Karpas-422 (cell line): ENCODE data around the gene UBASH3B. TPM values are rescaled to one million over a fixed set of nuclear protein-coding genes. Genes with fewer than 3 reads are reported as not detected.

Experiments used
- DNase-seq: peaks from one replicate; pipeline ENCODE4 v3.0.0-alpha.2; 2015
- H2AFZ ChIP-seq: fragments of 200-600 bp; sonication (generic); 2 replicates; pipeline ENCODE4 v1.6.1; 2014; ENCODE audit warnings: antibody characterized with exemption, low read length, mixed read lengths
- H3K27ac ChIP-seq: fragments of 200-600 bp; sonication (generic); 2 replicates; pipeline ENCODE4 v1.5.1; 2014; ENCODE audit warnings: mild to moderate bottlenecking, low read length, moderate library complexity
- H3K27me3 ChIP-seq: fragments of 200-600 bp; sonication (generic); 2 replicates; pipeline ENCODE4 v1.6.1; 2014; ENCODE audit warnings: low read length, mixed read lengths
- H3K36me3 ChIP-seq: fragments of 200-600 bp; sonication (generic); 2 replicates; pipeline ENCODE4 v1.6.1; 2014; ENCODE audit warnings: low read length, mixed read lengths; ENCODE audit not compliant: insufficient read depth
- H3K4me1 ChIP-seq: fragments of 200-600 bp; sonication (generic); 2 replicates; pipeline ENCODE4 v1.6.1; 2014; ENCODE audit warnings: mild to moderate bottlenecking, low read length, mixed read lengths
- H3K4me2 ChIP-seq: fragments of 200-600 bp; sonication (generic); 2 replicates; pipeline ENCODE4 v1.6.1; 2014; ENCODE audit warnings: low read length, low read depth, mild to moderate bottlenecking; ENCODE audit not compliant: poor library complexity, severe bottlenecking
- H3K4me3 ChIP-seq: fragments of 200-600 bp; sonication (generic); 2 replicates; pipeline ENCODE4 v1.5.1; 2014; ENCODE audit warnings: mild to moderate bottlenecking, antibody characterized with exemption, low read length, mixed read lengths
- H3K79me2 ChIP-seq: fragments of 200-600 bp; sonication (generic); 2 replicates; pipeline ENCODE4 v1.6.1; 2014; ENCODE audit warnings: mild to moderate bottlenecking, low read length, mixed read lengths
- H3K9ac ChIP-seq: fragments of 200-600 bp; sonication (generic); 2 replicates; pipeline ENCODE4 v1.6.0; 2014; ENCODE audit warnings: low read length
- H3K9me2 ChIP-seq: fragments of 200-600 bp; sonication (generic), shearing (Covaris generic); replicated peaks from 2 replicates; pipeline ENCODE4 v1.6.0; 2014; ENCODE audit warnings: mild to moderate bottlenecking, low read length, moderate library complexity; ENCODE audit not compliant: insufficient read depth
- H3K9me3 ChIP-seq: fragments of 300-700, 200-600 bp; sonication (generic); 2 replicates; pipeline ENCODE4 v1.6.1; 2014; ENCODE audit warnings: low read length, mixed read lengths
- H4K20me1 ChIP-seq: fragments of 200-600 bp; sonication (generic); 2 replicates; pipeline ENCODE4 v1.6.1; 2014; ENCODE audit warnings: mild to moderate bottlenecking, antibody characterized with exemption, low read length, low read depth; ENCODE audit not compliant: insufficient read depth
- total RNA-seq: library from RNA; depleted of rRNA; stranded (reverse); fragments of >200 nt; shearing (Covaris generic); gene quantifications from 2 replicates; pipeline ENCODE4 v1.2.3, GENCODE V29; 2014; ENCODE audit warnings: low replicate concordance

The UBASH3B gene
- total RNA-seq, 1 experiment from 2014 or later: 9.0 TPM

DNA sequence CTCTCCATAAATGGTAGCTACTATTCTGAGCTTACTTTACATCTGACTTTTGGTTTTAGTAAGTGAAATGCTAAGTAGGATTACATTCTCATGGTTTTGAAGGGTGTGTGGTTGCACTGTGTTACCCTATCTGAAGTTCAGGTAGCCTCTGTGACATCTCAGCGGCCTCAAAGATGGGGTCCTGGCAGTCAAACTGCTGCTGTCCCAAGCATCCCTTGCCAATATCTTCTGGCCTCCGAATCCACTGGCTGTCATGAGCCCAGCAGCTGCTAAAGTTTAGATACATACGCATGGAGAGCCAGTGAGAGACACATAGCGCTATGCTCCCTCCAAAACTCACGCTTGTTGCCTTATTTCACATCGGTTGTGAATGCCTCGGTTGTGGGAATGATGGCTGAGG, 34.9 kb downstream of the UBASH3B start:
- Histone ChIP-seq H3K9me3 (no peaks in the 10 kb centered on the region), H3K36me3 (no peaks in the 10 kb centered on the region), H2AFZ (no peak overlapping the region), H3K79me2 (no peaks in the 10 kb centered on the region), H3K27me3 (no peaks in the 10 kb centered on the region), H3K9ac (no peak overlapping the region), H4K20me1 (no peaks in the 10 kb centered on the region), H3K4me3 (no peak overlapping the region), H3K4me2 (peak overlapping the region; percentile 45), H3K27ac (peak overlapping the region; percentile 66), H3K4me1 (peaks cover 34% of the 10 kb centered on the region), H3K9me2 (no peaks in the 10 kb centered on the region)
- DNase-seq: no peak

- DNase-seq: no peak
- Histone ChIP-seq H3K4me2 (peak overlapping the region; percentile 45), H3K27me3 (no peaks in the 10 kb centered on the region), H3K9me2 (no peaks in the 10 kb centered on the region), H3K9me3 (no peaks in the 10 kb centered on the region), H3K27ac (peak overlapping the region; percentile 66), H2AFZ (no peak overlapping the region; the same call in 1 of the 2 replicates), H3K9ac (peak overlapping the region; percentile 52), H3K4me3 (no peak overlapping the region), H3K79me2 (no peaks in the 10 kb centered on the region), H3K36me3 (no peaks in the 10 kb centered on the region), H3K4me1 (peaks cover 34% of the 10 kb centered on the region), H4K20me1 (no peaks in the 10 kb centered on the region)
These were observed 35.5 kb downstream of the UBASH3B start for GRCh38 chr11:122690801-122691548.

DNA sequence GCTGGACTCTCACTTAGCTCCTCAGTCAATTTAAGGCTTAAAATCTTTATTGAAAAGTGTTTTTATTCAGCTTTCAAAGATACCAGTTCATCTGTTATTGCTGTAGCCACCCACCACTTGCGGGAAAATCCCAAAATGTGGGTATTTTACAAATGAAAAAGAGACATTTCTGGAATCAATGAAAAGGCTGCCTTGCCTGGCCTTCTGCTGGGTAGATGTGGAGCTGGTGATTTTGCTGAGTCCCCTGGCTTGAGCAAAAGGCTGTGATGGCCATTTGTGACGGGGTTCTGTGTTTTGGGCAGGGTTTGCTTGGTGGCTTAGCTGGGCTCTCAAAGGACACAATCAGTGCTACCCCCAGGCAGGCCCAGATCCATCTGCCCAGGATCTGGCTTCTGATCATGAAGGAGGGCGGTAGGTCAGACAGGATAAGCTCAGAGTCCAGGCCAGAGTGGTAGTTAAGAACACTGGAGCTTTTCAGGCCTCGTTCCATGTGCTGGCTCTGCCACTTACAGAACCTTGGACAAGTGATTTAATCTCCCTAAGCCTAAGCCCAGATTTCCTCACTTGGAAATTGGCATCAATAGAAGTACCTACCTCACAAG, 36.1 kb downstream of the UBASH3B start:
- no peaks in the 10 kb centered on the region for H3K9me2 ChIP-seq
- H3K4me1 ChIP-seq: peaks cover 39% of the 10 kb centered on the region
- peak overlapping the region; percentile 52 for H3K9ac ChIP-seq
- no peak for DNase-seq
- no peaks in the 10 kb centered on the region for H3K79me2 ChIP-seq
- H2AFZ ChIP-seq: peak overlapping the region; percentile 36; the same call in 1 of the 2 replicates
- no peaks in the 10 kb centered on the region for H3K27me3 ChIP-seq
- H3K27ac ChIP-seq: peak overlapping the region; percentile 66
- no peaks in the 10 kb centered on the region for H4K20me1 ChIP-seq
- no peaks in the 10 kb centered on the region for H3K9me3 ChIP-seq
- no peak overlapping the region for H3K4me2 ChIP-seq
- no peaks in the 10 kb centered on the region for H3K36me3 ChIP-seq
- no peak overlapping the region for H3K4me3 ChIP-seq

DNA sequence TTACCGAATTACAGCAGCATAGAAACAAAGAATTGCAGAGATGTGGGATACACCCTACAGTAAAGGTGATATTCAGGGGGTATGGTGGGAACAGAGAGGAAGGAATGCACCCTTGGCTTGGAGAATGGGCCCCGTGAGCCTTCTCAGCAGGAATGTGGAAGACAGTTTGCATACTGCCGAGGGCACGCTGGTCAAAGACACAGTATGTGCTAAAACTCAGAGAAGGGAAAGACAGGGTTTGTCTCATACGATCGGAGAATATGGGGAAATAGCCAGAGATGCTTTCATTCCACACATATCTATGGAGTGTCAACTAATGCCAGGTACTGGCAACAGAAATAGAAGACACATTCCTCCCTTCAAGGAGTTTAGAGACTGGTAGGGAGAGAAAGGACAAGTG, 36.9 kb downstream of the UBASH3B start:
- Histone ChIP-seq H3K27ac (no peak overlapping the region), H3K9me2 (no peaks in the 10 kb centered on the region), H3K4me1 (peaks cover 47% of the 10 kb centered on the region), H3K9me3 (no peaks in the 10 kb centered on the region), H3K27me3 (no peaks in the 10 kb centered on the region), H3K4me2 (no peak overlapping the region), H2AFZ (no peak overlapping the region), H3K36me3 (no peaks in the 10 kb centered on the region), H3K9ac (no peak overlapping the region), H4K20me1 (no peaks in the 10 kb centered on the region), H3K79me2 (no peaks in the 10 kb centered on the region), H3K4me3 (no peak overlapping the region)
- DNase-seq: no peak

- no peak overlapping the region for H3K27ac ChIP-seq
- no peak for DNase-seq
- H3K4me1 ChIP-seq: peaks cover 68% of the 10 kb centered on the region
- no peaks in the 10 kb centered on the region for H4K20me1 ChIP-seq
- H3K79me2 ChIP-seq: no peaks in the 10 kb centered on the region
- H3K36me3 ChIP-seq: no peaks in the 10 kb centered on the region
- no peak overlapping the region for H2AFZ ChIP-seq
- no peak overlapping the region for H3K4me2 ChIP-seq
- no peaks in the 10 kb centered on the region for H3K9me3 ChIP-seq
- no peak overlapping the region for H3K9ac ChIP-seq
- H3K27me3 ChIP-seq: no peaks in the 10 kb centered on the region
- H3K9me2 ChIP-seq: no peaks in the 10 kb centered on the region
- H3K4me3 ChIP-seq: no peak overlapping the region
These were observed 39.6 kb downstream of the UBASH3B start for GRCh38 chr11:122695076-122695615.

- H3K36me3 ChIP-seq: no peaks in the 10 kb centered on the region
- H3K27ac ChIP-seq: peak overlapping the region; percentile 97
- H4K20me1 ChIP-seq: no peaks in the 10 kb centered on the region
- no peaks in the 10 kb centered on the region for H3K9me2 ChIP-seq
- DNase-seq: peak; percentile 54
- H2AFZ ChIP-seq: peak overlapping the region; percentile 92; the same call in 1 of the 2 replicates
- H3K9me3 ChIP-seq: no peaks in the 10 kb centered on the region
- H3K27me3 ChIP-seq: no peaks in the 10 kb centered on the region
- peak overlapping the region; percentile 56 for H3K9ac ChIP-seq
- peak overlapping the region; percentile 76 for H3K4me2 ChIP-seq
- H3K4me1 ChIP-seq: peaks cover 68% of the 10 kb centered on the region
- 0 out of 2 replicates have a peak overlapping the region, but pooled peaks have one; percentile 56 for H3K4me3 ChIP-seq
- H3K79me2 ChIP-seq: no peaks in the 10 kb centered on the region
These were observed 41.1 kb downstream of the UBASH3B start for GRCh38 chr11:122696662-122697061.

- no peak overlapping the region for H2AFZ ChIP-seq
- no peaks in the 10 kb centered on the region for H3K27me3 ChIP-seq
- H3K4me2 ChIP-seq: peak overlapping the region; percentile 76
- H3K79me2 ChIP-seq: no peaks in the 10 kb centered on the region
- peak overlapping the region; percentile 56 for H3K4me3 ChIP-seq
- H3K4me1 ChIP-seq: peaks cover 65% of the 10 kb centered on the region
- no peaks in the 10 kb centered on the region for H4K20me1 ChIP-seq
- DNase-seq: peak; percentile 92
- H3K36me3 ChIP-seq: no peaks in the 10 kb centered on the region
- H3K9ac ChIP-seq: peak overlapping the region; percentile 70
- peak overlapping the region; percentile 97 for H3K27ac ChIP-seq
- no peaks in the 10 kb centered on the region for H3K9me2 ChIP-seq
- H3K9me3 ChIP-seq: no peaks in the 10 kb centered on the region
These were observed 42.2 kb downstream of the UBASH3B start for GRCh38 chr11:122697636-122698167.

DNA sequence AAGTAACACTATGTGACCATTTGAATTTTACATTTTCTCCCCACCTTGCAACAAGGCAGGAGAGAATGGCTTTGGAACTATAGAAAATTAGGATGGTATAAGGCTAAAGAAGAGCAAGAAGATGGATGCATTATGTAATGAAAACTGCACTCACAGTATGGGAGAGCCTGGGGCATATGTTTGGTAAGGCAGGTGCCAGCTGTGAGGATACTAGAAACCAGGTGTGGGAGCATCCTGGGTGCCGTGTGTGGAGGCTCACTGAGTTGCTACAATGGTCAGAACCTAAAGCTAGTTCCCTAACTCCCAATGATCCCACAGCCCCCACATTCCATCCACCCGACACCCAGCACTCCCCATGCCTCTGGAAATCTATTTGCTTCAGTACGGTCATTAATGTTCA, 42.9 kb downstream of the UBASH3B start:
- Histone ChIP-seq H2AFZ (no peak overlapping the region), H3K79me2 (no peaks in the 10 kb centered on the region), H3K4me3 (peak overlapping the region; percentile 56), H3K4me2 (peak overlapping the region; percentile 76), H3K9me3 (no peaks in the 10 kb centered on the region), H3K36me3 (no peaks in the 10 kb centered on the region), H3K27me3 (no peaks in the 10 kb centered on the region), H3K27ac (peak overlapping the region; percentile 97), H4K20me1 (no peaks in the 10 kb centered on the region), H3K4me1 (peaks cover 65% of the 10 kb centered on the region), H3K9me2 (no peaks in the 10 kb centered on the region), H3K9ac (peak overlapping the region; percentile 70)
- peak; percentile 52 for DNase-seq
